ENCODE measurements around the gene HOXB9. TPM values are rescaled to one million over a fixed set of nuclear protein-coding genes. Genes with fewer than 3 reads are reported as not detected.

Gene HOXB9
- total and polyA plus RNA-seq, 10 of the 15 experiments (the other 5 are each of a cell fraction or from before 2014, with no cell fraction given): 0.01 to 0.49 (median 0.09) TPM; not detected in 5

- CTCF ChIA-PET: no interaction called here
- WGBS (ENCODE audit: insufficient coverage, insufficient replicate concordance, low lambda C conversion rate, missing lambda C conversion rate): 2% methylated on average over 17 of the region's 22 CpGs
- peak; percentile 41 for ATAC-seq
- no peak for DNase-seq (ENCODE audit: low read depth, low spot score)
- Histone ChIP-seq H3K4me1 (ENCODE audit: control insufficient read depth, insufficient read depth, low read length) (peaks cover 11% of the 10 kb centered on the region), H3K27ac (ENCODE audit: control insufficient read depth, insufficient read depth) (peak overlapping the region; percentile 1; the same call in 1 of the 2 replicates), H3K9me3 (replicated peaks; ENCODE audit: control insufficient read depth, insufficient read depth, low read length) (no peaks in the 10 kb centered on the region), H3K36me3 (ENCODE audit: control insufficient read depth in 2 of 2, insufficient read depth in 2 of 2, low read length in 1 of 2) (no peaks in the 10 kb centered on the region; a peak in 1 of 4 replicates), H3K9ac (ENCODE audit: control insufficient read depth, insufficient read depth, low read length) (peak overlapping the region; percentile 76), H3K4me2 (ENCODE audit: control insufficient read depth, insufficient read depth) (peak overlapping the region; percentile 91), H3K4me3 (peak overlapping the region; percentile 86), H3K27me3 (replicated peaks in 1 of 2; ENCODE audit: control insufficient read depth in 2 of 2, insufficient read depth in 2 of 2, low read length in 1 of 2) (peaks cover 8 to 14% of the 10 kb centered on the region in 2 experiments; a peak in 3 of 4 replicates), H3K79me2 (ENCODE audit: control insufficient read depth, insufficient read depth, low read length) (no peaks in the 10 kb centered on the region), H2AFZ (ENCODE audit: control insufficient read depth, low read depth, low read length) (peak overlapping the region; percentile 96), H4K20me1 (ENCODE audit: control insufficient read depth, insufficient read depth) (no peaks in the 10 kb centered on the region)
- BruUV-seq (replicated peaks): no TSS peak
- SMC1A ChIA-PET (ENCODE audit: uncharacterized antibody, unreplicated experiment): no interaction called here
- intact Hi-C loops (cut with micrococcal nuclease; ENCODE audit: unreplicated experiment): no loop called here
- POLR2A ChIA-PET: no interaction called here
- in situ Hi-C loops (cut with MboI): no loop called here
- TF ChIP-seq USF1 (IDR thresholded peaks at IDR 0.05; ENCODE audit: borderline replicate concordance, extremely low read length, insufficient read depth, low read depth, low read length) (no peak), BCLAF1 (IDR thresholded peaks at IDR 0.05) (no peak), FOS (IDR thresholded peaks at IDR 0.05; ENCODE audit: borderline replicate concordance, extremely low read depth, insufficient read length) (no peak), TARDBP (IDR thresholded peaks at IDR 0.05; ENCODE audit: borderline replicate concordance) (no peak), ZNF274 (IDR thresholded peaks at IDR 0.05; ENCODE audit: insufficient read depth, insufficient read length) (no peak), EED (IDR thresholded peaks at IDR 0.05; ENCODE audit: low read depth) (no peak), KAT2A (conservative IDR thresholded peaks at IDR 0.05; ENCODE audit: control insufficient read depth, low read depth, low read length) (no peak), NRF1 (conservative IDR thresholded peaks at IDR 0.05; ENCODE audit: low read depth, low read length) (no peak)
- TF ChIP-seq, protein P1, sequence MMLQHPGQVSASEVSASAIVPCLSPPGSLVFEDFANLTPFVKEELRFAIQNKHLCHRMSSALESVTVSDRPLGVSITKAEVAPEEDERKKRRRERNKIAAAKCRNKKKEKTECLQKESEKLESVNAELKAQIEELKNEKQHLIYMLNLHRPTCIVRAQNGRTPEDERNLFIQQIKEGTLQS (IDR thresholded peaks at IDR 0.05; ENCODE audit: borderline replicate concordance, extremely low read depth, low read depth, low read length): no peak
- FAIRE-seq: no peak
- RAD21 ChIA-PET (ENCODE audit: unreplicated experiment): no interaction called here
These were observed 14.9 kb downstream of the HOXB9 start for GRCh38 chr17:48611213-48611612.
